Calu3 (cell line): Measurements from ENCODE around the gene WDCP. TPM values are rescaled to one million over a fixed set of nuclear protein-coding genes. Genes with fewer than 3 reads are reported as not detected.

Source experiments
- BruUV-seq: library from RNA; stranded (reverse); fragments of 400-500 nt; replicated peaks from 2 replicates; lab custom pipeline; 2021; lab: Mats Ljungman, UMichigan
- CTCF ChIA-PET: fragments of 300-600 bp; sonication (Branson Sonifier 250); formaldehyde crosslinking; loops from one replicate; lab custom pipeline; 2022; ENCODE audit warnings: antibody characterized with exemption; lab: Charles Lee
- DNase-seq: peaks from one replicate; pipeline ENCODE4 v3.0.0; 2022
- H3K27ac Mint-ChIP-seq: one replicate; pipeline ENCODE4 v1.8.0; 2022; ENCODE audit warnings: mixed read lengths; ENCODE audit not compliant: unreplicated experiment
- H3K27me3 Mint-ChIP-seq: one replicate; pipeline ENCODE4 v1.8.0; 2022; ENCODE audit warnings: mixed read lengths; ENCODE audit not compliant: unreplicated experiment
- H3K36me3 Mint-ChIP-seq: one replicate; pipeline ENCODE4 v1.8.0; 2022; ENCODE audit warnings: mild to moderate bottlenecking, moderate library complexity, mixed read lengths; ENCODE audit not compliant: insufficient read depth, unreplicated experiment
- H3K4me1 Mint-ChIP-seq: one replicate; pipeline ENCODE4 v1.8.0; 2022; ENCODE audit warnings: mild to moderate bottlenecking, low read depth, mixed read lengths; ENCODE audit not compliant: unreplicated experiment
- H3K4me3 Mint-ChIP-seq: one replicate; pipeline ENCODE4 v1.8.0; 2022; ENCODE audit warnings: mild to moderate bottlenecking, low read depth, moderate library complexity, mixed read lengths; ENCODE audit not compliant: unreplicated experiment
- H3K9me3 Mint-ChIP-seq: one replicate; pipeline ENCODE4 v1.8.0; 2022; ENCODE audit warnings: low read depth, mixed read lengths; ENCODE audit not compliant: unreplicated experiment
- intact Hi-C: fragments of 100-400 bp; cut with micrococcal nuclease; formaldehyde crosslinking; loops from one replicate; pipeline ENCODE4 v1.10.0; 2022; ENCODE audit not compliant: unreplicated experiment
- total RNA-seq: library from RNA; stranded (reverse); gene quantifications from 2 replicates; pipeline ENCODE4 v1.2.3, GENCODE V29; 2022
- TF ChIP-seq, protein P1 (sequence below): fragments of 200-600 bp; IDR thresholded peaks from one replicate; pipeline ENCODE4 v1.8.0; 2022; ENCODE audit warnings: antibody characterized with exemption; ENCODE audit not compliant: unreplicated experiment

Gene WDCP
- total RNA-seq, 1 experiment from 2014 or later: 17.2 TPM

GRCh38 chr2:24008672-24009366 is 38.4 kb downstream of the WDCP start:
- no peak for DNase-seq

GRCh38 chr2:24007693-24008092 is 39.5 kb downstream of the WDCP start:
- BruUV-seq: no TSS peak
- Mint-ChIP-seq H3K36me3 (no peaks in the 10 kb centered on the region), H3K27me3 (peaks cover 32% of the 10 kb centered on the region), H3K4me1 (peaks cover 9% of the 10 kb centered on the region), H3K27ac (no peak overlapping the region), H3K9me3 (no peaks in the 10 kb centered on the region), H3K4me3 (no peak overlapping the region)
- CTCF ChIA-PET: no interaction called here
- TF ChIP-seq, protein P1, sequence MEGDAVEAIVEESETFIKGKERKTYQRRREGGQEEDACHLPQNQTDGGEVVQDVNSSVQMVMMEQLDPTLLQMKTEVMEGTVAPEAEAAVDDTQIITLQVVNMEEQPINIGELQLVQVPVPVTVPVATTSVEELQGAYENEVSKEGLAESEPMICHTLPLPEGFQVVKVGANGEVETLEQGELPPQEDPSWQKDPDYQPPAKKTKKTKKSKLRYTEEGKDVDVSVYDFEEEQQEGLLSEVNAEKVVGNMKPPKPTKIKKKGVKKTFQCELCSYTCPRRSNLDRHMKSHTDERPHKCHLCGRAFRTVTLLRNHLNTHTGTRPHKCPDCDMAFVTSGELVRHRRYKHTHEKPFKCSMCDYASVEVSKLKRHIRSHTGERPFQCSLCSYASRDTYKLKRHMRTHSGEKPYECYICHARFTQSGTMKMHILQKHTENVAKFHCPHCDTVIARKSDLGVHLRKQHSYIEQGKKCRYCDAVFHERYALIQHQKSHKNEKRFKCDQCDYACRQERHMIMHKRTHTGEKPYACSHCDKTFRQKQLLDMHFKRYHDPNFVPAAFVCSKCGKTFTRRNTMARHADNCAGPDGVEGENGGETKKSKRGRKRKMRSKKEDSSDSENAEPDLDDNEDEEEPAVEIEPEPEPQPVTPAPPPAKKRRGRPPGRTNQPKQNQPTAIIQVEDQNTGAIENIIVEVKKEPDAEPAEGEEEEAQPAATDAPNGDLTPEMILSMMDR: no peak
- intact Hi-C loops: no loop called here
- DNase-seq: no peak

More at GRCh38 chr2:24008672-24009366, 38.4 kb downstream of the WDCP start:
- H3K27me3 Mint-ChIP-seq: peaks cover 37% of the 10 kb centered on the region
- peak overlapping the region; percentile 51 for H3K4me3 Mint-ChIP-seq
- CTCF ChIA-PET: no interaction called here
- no peaks in the 10 kb centered on the region for H3K36me3 Mint-ChIP-seq
- H3K27ac Mint-ChIP-seq: no peak overlapping the region
- BruUV-seq: no TSS peak
- intact Hi-C loops: no loop called here
- TF ChIP-seq, protein P1: no peak
- H3K9me3 Mint-ChIP-seq: no peaks in the 10 kb centered on the region
- H3K4me1 Mint-ChIP-seq: peaks cover 9% of the 10 kb centered on the region

DNA sequence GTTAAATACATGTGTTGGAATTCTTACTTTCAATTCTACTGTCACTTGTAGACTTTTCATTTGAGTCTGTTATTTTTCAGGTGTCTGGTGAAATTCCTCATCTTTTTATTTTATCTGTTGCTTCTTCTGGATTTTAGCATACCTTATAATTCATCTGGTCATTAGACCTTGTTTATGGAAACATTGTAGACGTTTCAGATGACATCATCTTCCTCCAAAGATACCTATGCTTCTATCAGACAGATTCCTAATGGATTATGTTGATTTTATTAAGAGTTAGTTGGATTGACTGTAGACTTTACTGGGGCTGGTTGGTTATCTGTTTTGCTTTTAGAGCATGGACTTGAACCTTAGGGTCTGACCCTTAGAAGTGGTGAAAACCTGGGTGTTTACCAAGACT is 52.6 kb downstream of the WDCP start:
- Mint-ChIP-seq H3K27ac (no peak overlapping the region), H3K4me3 (no peak overlapping the region), H3K27me3 (no peaks in the 10 kb centered on the region), H3K9me3 (no peaks in the 10 kb centered on the region), H3K36me3 (peaks cover 5% of the 10 kb centered on the region), H3K4me1 (no peaks in the 10 kb centered on the region)
- TF ChIP-seq, protein P1: no peak
- DNase-seq: no peak
- no TSS peak for BruUV-seq
- CTCF ChIA-PET: no interaction called here
- intact Hi-C loops: no loop called here

DNA sequence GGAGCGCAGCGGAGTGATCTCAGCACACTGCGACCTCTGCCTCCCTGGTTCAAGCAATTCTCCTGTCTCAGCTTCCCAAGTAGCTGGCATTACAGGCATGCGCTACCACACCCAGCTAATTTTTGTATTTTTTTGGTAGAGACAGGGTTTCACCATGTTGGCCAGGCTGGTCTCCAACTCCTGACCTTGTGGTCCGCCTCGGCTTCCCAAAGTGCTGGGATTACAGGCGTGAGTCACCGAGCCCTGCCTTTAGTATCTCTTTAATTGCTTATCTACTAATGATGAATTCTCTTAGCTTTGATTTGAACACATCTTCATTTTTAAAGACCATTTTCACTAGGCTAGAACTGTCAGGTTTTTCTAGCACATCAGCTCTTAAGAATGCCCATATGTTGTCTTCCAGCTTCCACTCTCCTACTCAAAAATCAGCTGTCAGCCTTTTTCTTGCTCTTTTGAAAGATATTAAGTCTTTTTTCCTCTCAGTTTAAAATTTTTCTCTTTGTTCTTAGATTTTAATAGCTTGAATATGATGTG is 53.4 kb downstream of the WDCP start:
- TF ChIP-seq, protein P1: no peak
- no peak overlapping the region for H3K27ac Mint-ChIP-seq
- BruUV-seq: no TSS peak
- peaks cover 5% of the 10 kb centered on the region for H3K36me3 Mint-ChIP-seq
- no peak overlapping the region for H3K4me3 Mint-ChIP-seq
- H3K4me1 Mint-ChIP-seq: no peaks in the 10 kb centered on the region
- no peaks in the 10 kb centered on the region for H3K27me3 Mint-ChIP-seq
- no peak for DNase-seq
- intact Hi-C loops: no loop called here
- CTCF ChIA-PET: no interaction called here
- H3K9me3 Mint-ChIP-seq: no peaks in the 10 kb centered on the region
